Measurements from ENCODE around the gene VWA5B2.

VWA5B2 gene

DNA sequence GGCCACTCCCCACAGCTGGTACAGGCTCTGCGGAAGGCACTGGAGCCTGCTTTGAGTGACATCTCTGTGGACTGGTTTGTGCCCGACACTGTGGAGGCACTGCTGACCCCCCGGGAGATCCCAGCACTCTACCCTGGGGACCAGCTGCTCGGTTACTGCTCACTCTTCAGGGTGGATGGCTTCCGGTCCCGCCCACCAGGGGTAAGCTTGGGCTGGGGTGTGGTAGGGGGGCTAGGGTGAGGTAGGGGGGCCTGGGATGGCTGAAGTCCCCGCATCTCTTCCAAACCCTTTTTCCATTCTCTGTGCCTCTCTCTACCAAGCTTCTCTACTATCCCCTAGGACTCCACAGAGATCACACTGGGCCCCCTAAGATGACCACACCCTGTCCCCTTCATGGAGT is 7.8 kb downstream of the VWA5B2 start:
- no peak for TF ChIP-seq NFIC (IDR thresholded peaks at IDR 0.05)
- TF ChIP-seq RAD21 (IDR thresholded peaks at IDR 0.05; ENCODE audit: low read depth): no peak
- no peak for TF ChIP-seq ZBTB7A (IDR thresholded peaks at IDR 0.05; ENCODE audit: low read depth)
- no peak for TF ChIP-seq CREB1 (IDR thresholded peaks at IDR 0.05; ENCODE audit: low read depth)
- TF ChIP-seq, protein P1, sequence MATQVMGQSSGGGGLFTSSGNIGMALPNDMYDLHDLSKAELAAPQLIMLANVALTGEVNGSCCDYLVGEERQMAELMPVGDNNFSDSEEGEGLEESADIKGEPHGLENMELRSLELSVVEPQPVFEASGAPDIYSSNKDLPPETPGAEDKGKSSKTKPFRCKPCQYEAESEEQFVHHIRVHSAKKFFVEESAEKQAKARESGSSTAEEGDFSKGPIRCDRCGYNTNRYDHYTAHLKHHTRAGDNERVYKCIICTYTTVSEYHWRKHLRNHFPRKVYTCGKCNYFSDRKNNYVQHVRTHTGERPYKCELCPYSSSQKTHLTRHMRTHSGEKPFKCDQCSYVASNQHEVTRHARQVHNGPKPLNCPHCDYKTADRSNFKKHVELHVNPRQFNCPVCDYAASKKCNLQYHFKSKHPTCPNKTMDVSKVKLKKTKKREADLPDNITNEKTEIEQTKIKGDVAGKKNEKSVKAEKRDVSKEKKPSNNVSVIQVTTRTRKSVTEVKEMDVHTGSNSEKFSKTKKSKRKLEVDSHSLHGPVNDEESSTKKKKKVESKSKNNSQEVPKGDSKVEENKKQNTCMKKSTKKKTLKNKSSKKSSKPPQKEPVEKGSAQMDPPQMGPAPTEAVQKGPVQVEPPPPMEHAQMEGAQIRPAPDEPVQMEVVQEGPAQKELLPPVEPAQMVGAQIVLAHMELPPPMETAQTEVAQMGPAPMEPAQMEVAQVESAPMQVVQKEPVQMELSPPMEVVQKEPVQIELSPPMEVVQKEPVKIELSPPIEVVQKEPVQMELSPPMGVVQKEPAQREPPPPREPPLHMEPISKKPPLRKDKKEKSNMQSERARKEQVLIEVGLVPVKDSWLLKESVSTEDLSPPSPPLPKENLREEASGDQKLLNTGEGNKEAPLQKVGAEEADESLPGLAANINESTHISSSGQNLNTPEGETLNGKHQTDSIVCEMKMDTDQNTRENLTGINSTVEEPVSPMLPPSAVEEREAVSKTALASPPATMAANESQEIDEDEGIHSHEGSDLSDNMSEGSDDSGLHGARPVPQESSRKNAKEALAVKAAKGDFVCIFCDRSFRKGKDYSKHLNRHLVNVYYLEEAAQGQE (IDR thresholded peaks at IDR 0.05; ENCODE audit: low read depth): no peak
- TF ChIP-seq CEBPB (IDR thresholded peaks at IDR 0.05): no peak
- TF ChIP-seq TCF12 (IDR thresholded peaks at IDR 0.05; ENCODE audit: low read depth): no peak
- TF ChIP-seq TEAD4 (IDR thresholded peaks at IDR 0.05): no peak
- TF ChIP-seq, protein P2, sequence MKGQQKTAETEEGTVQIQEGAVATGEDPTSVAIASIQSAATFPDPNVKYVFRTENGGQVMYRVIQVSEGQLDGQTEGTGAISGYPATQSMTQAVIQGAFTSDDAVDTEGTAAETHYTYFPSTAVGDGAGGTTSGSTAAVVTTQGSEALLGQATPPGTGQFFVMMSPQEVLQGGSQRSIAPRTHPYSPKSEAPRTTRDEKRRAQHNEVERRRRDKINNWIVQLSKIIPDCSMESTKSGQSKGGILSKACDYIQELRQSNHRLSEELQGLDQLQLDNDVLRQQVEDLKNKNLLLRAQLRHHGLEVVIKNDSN (IDR thresholded peaks at IDR 0.05): no peak
- TF ChIP-seq, protein P3, sequence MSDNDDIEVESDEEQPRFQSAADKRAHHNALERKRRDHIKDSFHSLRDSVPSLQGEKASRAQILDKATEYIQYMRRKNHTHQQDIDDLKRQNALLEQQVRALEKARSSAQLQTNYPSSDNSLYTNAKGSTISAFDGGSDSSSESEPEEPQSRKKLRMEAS (IDR thresholded peaks at IDR 0.05): no peak
- no peak for TF ChIP-seq FOXM1 (IDR thresholded peaks at IDR 0.05; ENCODE audit: borderline replicate concordance, low read depth)
- TF ChIP-seq EGR1 (IDR thresholded peaks at IDR 0.05): no peak
- no peak for TF ChIP-seq YY1 (IDR thresholded peaks at IDR 0.05; ENCODE audit: low read depth)
- no peak for TF ChIP-seq EP300 (IDR thresholded peaks at IDR 0.05; ENCODE audit: borderline replicate concordance)
- TF ChIP-seq TAF1 (IDR thresholded peaks at IDR 0.05; ENCODE audit: low read depth): no peak

DNA sequence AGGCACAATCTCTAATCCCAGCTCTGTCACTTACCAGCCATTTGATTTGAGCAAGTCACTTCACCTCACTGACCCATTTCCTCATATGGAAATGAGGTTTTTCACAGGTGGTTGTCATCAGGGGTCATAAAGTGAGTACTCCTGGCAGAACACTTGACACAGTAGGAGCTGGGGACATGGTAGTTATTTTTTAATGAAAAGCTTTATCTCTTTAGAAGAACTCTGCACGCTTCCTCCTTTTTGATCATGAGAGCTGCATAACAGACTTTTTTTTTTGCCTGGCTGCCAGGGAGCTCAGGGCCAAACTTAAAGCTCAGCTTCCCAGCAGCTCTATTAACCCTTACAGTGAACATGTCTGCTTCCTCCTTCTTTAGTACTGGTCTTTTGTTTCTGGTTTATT is 8.4 kb downstream of the VWA5B2 start:
- no peak for TF ChIP-seq TEAD4 (IDR thresholded peaks at IDR 0.05)
- TF ChIP-seq YY1 (IDR thresholded peaks at IDR 0.05; ENCODE audit: low read depth): no peak
- TF ChIP-seq CREB1 (IDR thresholded peaks at IDR 0.05; ENCODE audit: low read depth): no peak
- TF ChIP-seq TCF12 (IDR thresholded peaks at IDR 0.05; ENCODE audit: low read depth): no peak

DNA sequence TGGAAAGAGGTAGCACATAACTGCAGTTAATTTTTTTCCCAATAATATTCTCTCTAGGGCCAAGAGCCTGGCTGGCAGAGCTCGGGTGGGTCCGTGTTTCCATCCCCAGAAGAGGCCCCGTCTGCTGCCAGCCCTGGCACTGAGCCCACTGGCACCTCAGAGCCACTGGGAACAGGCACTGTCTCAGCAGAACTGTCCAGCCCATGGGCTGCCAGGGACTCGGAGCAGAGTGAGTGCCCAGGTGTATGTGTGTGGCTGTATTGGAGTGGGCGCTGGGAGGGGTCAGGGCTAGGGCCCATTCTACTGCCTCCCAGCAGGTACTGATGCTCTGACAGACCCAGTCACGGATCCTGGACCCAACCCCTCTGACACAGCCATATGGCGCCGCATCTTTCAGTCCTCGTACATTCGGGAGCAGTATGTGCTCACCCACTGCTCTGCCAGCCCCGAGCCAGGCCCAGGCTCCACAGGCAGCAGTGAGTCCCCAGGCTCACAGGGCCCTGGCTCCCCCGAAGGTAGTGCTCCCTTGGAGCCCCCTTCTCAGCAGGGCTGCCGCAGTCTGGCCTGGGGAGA is 8.9 kb downstream of the VWA5B2 start:
- no peak for TF ChIP-seq ZBTB7A (IDR thresholded peaks at IDR 0.05; ENCODE audit: low read depth)
- TF ChIP-seq, protein P1 (IDR thresholded peaks at IDR 0.05; ENCODE audit: low read depth): peak; percentile 42; the same call in 1 of the 2 replicates

DNA sequence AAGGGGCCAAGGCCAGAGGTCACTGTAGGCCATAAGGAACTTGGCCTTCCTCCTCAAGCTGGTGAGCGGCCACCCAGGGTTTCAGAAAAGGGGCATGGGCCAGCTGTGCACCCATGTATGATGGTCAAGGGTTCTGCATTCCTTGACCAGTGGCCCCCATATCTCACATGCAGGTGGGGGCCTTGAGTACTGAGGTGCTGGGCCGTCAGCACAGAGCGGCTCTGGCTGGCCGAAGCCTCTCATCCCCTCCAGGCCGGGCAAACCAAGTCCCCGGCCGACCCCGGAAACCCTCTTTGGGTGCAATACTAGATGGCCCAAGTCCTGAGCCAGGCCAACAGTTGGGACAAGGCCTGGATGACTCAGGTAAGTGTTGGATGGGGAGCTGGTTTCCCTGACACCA is 9.8 kb downstream of the VWA5B2 start:
- TF ChIP-seq CEBPB (IDR thresholded peaks at IDR 0.05) (no peak), TCF12 (IDR thresholded peaks at IDR 0.05; ENCODE audit: low read depth) (no peak), YY1 (IDR thresholded peaks at IDR 0.05; ENCODE audit: low read depth) (no peak), ZBTB7A (IDR thresholded peaks at IDR 0.05; ENCODE audit: low read depth) (no peak), RAD21 (IDR thresholded peaks at IDR 0.05; ENCODE audit: low read depth) (no peak), TEAD4 (IDR thresholded peaks at IDR 0.05) (no peak), EGR1 (IDR thresholded peaks at IDR 0.05) (no peak), FOXM1 (IDR thresholded peaks at IDR 0.05; ENCODE audit: borderline replicate concordance, low read depth) (no peak), EP300 (IDR thresholded peaks at IDR 0.05; ENCODE audit: borderline replicate concordance) (no peak), TAF1 (IDR thresholded peaks at IDR 0.05; ENCODE audit: low read depth) (no peak), NFIC (IDR thresholded peaks at IDR 0.05) (no peak)
- TF ChIP-seq, protein P1 (IDR thresholded peaks at IDR 0.05; ENCODE audit: low read depth): no peak
- TF ChIP-seq, protein P2 (IDR thresholded peaks at IDR 0.05): no peak

DNA sequence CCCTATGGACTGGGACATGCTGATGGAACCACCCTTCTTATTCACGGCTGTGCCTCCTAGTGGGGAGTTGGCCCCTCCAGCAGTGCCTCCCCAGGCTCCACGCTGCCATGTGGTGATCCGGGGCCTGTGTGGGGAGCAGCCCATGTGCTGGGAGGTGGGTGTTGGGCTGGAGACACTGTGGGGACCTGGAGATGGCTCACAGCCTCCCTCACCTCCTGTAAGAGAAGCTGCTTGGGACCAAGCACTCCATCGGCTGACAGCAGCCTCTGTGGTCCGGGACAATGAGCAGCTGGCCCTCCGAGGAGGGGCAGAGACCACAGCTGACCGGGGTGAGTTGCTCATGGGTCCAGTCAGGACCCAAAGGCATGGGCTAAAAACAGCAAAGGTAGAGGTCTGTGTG is 10.3 kb downstream of the VWA5B2 start:
- TF ChIP-seq, protein P2 (IDR thresholded peaks at IDR 0.05): no peak
- TF ChIP-seq, protein P1 (IDR thresholded peaks at IDR 0.05; ENCODE audit: low read depth): no peak
- TF ChIP-seq FOXM1 (IDR thresholded peaks at IDR 0.05; ENCODE audit: borderline replicate concordance, low read depth) (no peak), ZBTB7A (IDR thresholded peaks at IDR 0.05; ENCODE audit: low read depth) (no peak), TAF1 (IDR thresholded peaks at IDR 0.05; ENCODE audit: low read depth) (no peak)
